ENCODE data around the gene POLR2H. TPM values are rescaled to one million over a fixed set of nuclear protein-coding genes. Genes with fewer than 3 reads are reported as not detected.
A peak's percentile ranks its signal among the peaks of the same experiment; 100 is the strongest.

Gene POLR2H
- polyA plus RNA-seq, 1 of the 3 experiments (the other 2 are of a cell fraction), result 206 TPM

- POLR2A ChIA-PET, result interaction anchor here (1.3 kb wide), 1 partner anchor 10 kb away, joined by 3 read pairs; no protein-coding TSS in a partner anchor
- no peak for TF ChIP-seq TAF1 (IDR thresholded peaks at IDR 0.05; ENCODE audit: borderline replicate concordance, low read depth, low read length)
- TF ChIP-seq YY1 (IDR thresholded peaks at IDR 0.05; ENCODE audit: low read depth), result no peak
- TF ChIP-seq GABPA (IDR thresholded peaks at IDR 0.05; ENCODE audit: low read depth), result no peak
- TF ChIP-seq USF1 (IDR thresholded peaks at IDR 0.05; ENCODE audit: borderline replicate concordance, low read depth), result no peak
- TF ChIP-seq NRF1 (IDR thresholded peaks at IDR 0.05; ENCODE audit: low read depth, low read length), result no peak
- no peak for TF ChIP-seq MXI1 (IDR thresholded peaks at IDR 0.05; ENCODE audit: low read depth, low read length)
- TF ChIP-seq RFX5 (IDR thresholded peaks at IDR 0.05; ENCODE audit: low read length), result no peak
- no peak for TF ChIP-seq EP300 (IDR thresholded peaks at IDR 0.05; ENCODE audit: borderline replicate concordance in 1 of 2, low read depth in 1 of 2, low read length in 1 of 2)
- TF ChIP-seq ZBTB33 (IDR thresholded peaks at IDR 0.05; ENCODE audit: borderline replicate concordance, low read depth), result no peak
- no peak overlapping the region for H3K4me3 ChIP-seq (ENCODE audit: low read depth in 2 of 2, low read length in 1 of 2)
- no peaks in the 10 kb centered on the region for H4K20me1 ChIP-seq (ENCODE audit: insufficient read depth)
- no peaks in the 10 kb centered on the region for H3K9me2 ChIP-seq
- no peaks in the 10 kb centered on the region for H3K9me3 ChIP-seq
- no peaks in the 10 kb centered on the region for H3K79me2 ChIP-seq (ENCODE audit: insufficient read depth)
- DNase-seq, result no peak
- 86% methylated on average over 10 of the region's 16 CpGs for whole genome bisulfite sequencing (ENCODE audit: low lambda C conversion rate)
- peaks cover 4% of the 10 kb centered on the region for H3F3A ChIP-seq (replicated peaks; ENCODE audit: insufficient read depth)
- CTCF ChIA-PET, result interaction anchor here (0.6 to 3.8 kb wide), 5 partner anchors 10 to 131 kb away, joined by 3 to 26 read pairs (median 8); no protein-coding TSS in a partner anchor
- peaks cover 0 to 12% of the 10 kb centered on the region in 2 experiments; a peak in 1 of 4 replicates for H3K4me1 ChIP-seq (ENCODE audit: control insufficient read depth in 1 of 2, insufficient read depth in 2 of 2, low read depth in 1 of 2, low read length in 1 of 2)
- no peak overlapping the region for H3K27ac ChIP-seq (ENCODE audit: low read depth in 2 of 2, low read length in 1 of 2)
- H2AFZ ChIP-seq (ENCODE audit: low read depth), result no peak overlapping the region
- no peaks in the 10 kb centered on the region for H3K36me3 ChIP-seq (replicated peaks in 1 of 2; ENCODE audit: control insufficient read depth in 1 of 2, insufficient read depth in 2 of 2, low read length in 1 of 2)
- H3K27me3 ChIP-seq (ENCODE audit: insufficient read depth), result peaks cover 7% of the 10 kb centered on the region; the same call in 1 of the 2 replicates
- H3K4me2 ChIP-seq, result no peak overlapping the region
- H3K9ac ChIP-seq, result no peak overlapping the region
Observed at GRCh38 chr3:184382326-184383032, 21.0 kb downstream of the POLR2H start.

GRCh38 chr3:184383033-184383740 lies 21.7 kb downstream of the POLR2H start:
- Histone ChIP-seq H3K9ac (no peak overlapping the region), H3K4me1 (ENCODE audit: control insufficient read depth in 1 of 2, insufficient read depth in 2 of 2, low read depth in 1 of 2, low read length in 1 of 2) (peaks cover 0 to 12% of the 10 kb centered on the region in 2 experiments; a peak in 1 of 4 replicates), H3K4me3 (ENCODE audit: low read depth in 2 of 2, low read length in 1 of 2) (no peak overlapping the region), H2AFZ (ENCODE audit: low read depth) (no peak overlapping the region), H3K79me2 (ENCODE audit: insufficient read depth) (no peaks in the 10 kb centered on the region), H4K20me1 (ENCODE audit: insufficient read depth) (no peaks in the 10 kb centered on the region), H3K27ac (ENCODE audit: low read depth in 2 of 2, low read length in 1 of 2) (no peak overlapping the region), H3K27me3 (ENCODE audit: insufficient read depth) (peaks cover 7% of the 10 kb centered on the region; the same call in 1 of the 2 replicates), H3K9me2 (no peaks in the 10 kb centered on the region), H3K36me3 (replicated peaks in 1 of 2; ENCODE audit: control insufficient read depth in 1 of 2, insufficient read depth in 2 of 2, low read length in 1 of 2) (no peaks in the 10 kb centered on the region), H3K4me2 (no peak overlapping the region), H3K9me3 (no peaks in the 10 kb centered on the region), H3F3A (replicated peaks; ENCODE audit: insufficient read depth) (peaks cover 4% of the 10 kb centered on the region)
- WGBS (ENCODE audit: low lambda C conversion rate), result 71% methylated on average over 9 of the region's 15 CpGs
- TF ChIP-seq MXI1 (IDR thresholded peaks at IDR 0.05; ENCODE audit: low read depth, low read length) (no peak), JUND (IDR thresholded peaks at IDR 0.05) (no peak), REST (IDR thresholded peaks at IDR 0.05; ENCODE audit: low read depth, low read length) (no peak)
- peak; percentile 54 for DNase-seq
- ChIA-PET CTCF (interaction anchor here (2.8 to 3.8 kb wide), 2 partner anchors 11 to 131 kb away, joined by 16 to 19 read pairs; no protein-coding TSS in a partner anchor), POLR2A (interaction anchor here (1.3 kb wide), 1 partner anchor 11 kb away, joined by 3 read pairs; no protein-coding TSS in a partner anchor)

All from SK-N-SH (cell line).